Thyroid gland (tissue), 4 donors: Measurements from ENCODE around the gene ZNF536.

Experiments used
- POLR2A ChIP-seq, 2 donors: fragments of 450-650 bp; IDR thresholded peaks; one replicate each; pipeline ENCODE4 v1.6.1; 2017; ENCODE audit warnings: antibody characterized with exemption in 2 of 2, mild to moderate bottlenecking in 2 of 2, moderate library complexity in 1 of 2
- TF ChIP-seq, protein P1 (sequence below), 6 experiments: fragments of 200-600 bp in 3 of 6; fragments of 450-650 bp in 3 of 6; sonication (generic) in 3 of 6; IDR thresholded peaks; one replicate each; pipeline ENCODE4 v1.5.1; 2016 to 2019; ENCODE audit warnings: antibody characterized with exemption in 6 of 6, mild to moderate bottlenecking in 2 of 6, inconsistent platforms in 1 of 6, moderate library complexity in 1 of 6

- TF ChIP-seq, protein P1, sequence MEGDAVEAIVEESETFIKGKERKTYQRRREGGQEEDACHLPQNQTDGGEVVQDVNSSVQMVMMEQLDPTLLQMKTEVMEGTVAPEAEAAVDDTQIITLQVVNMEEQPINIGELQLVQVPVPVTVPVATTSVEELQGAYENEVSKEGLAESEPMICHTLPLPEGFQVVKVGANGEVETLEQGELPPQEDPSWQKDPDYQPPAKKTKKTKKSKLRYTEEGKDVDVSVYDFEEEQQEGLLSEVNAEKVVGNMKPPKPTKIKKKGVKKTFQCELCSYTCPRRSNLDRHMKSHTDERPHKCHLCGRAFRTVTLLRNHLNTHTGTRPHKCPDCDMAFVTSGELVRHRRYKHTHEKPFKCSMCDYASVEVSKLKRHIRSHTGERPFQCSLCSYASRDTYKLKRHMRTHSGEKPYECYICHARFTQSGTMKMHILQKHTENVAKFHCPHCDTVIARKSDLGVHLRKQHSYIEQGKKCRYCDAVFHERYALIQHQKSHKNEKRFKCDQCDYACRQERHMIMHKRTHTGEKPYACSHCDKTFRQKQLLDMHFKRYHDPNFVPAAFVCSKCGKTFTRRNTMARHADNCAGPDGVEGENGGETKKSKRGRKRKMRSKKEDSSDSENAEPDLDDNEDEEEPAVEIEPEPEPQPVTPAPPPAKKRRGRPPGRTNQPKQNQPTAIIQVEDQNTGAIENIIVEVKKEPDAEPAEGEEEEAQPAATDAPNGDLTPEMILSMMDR (IDR thresholded peaks at IDR 0.05): no peak
- no peak for TF ChIP-seq POLR2A (IDR thresholded peaks at IDR 0.05)
These were observed 167.8 kb downstream of the ZNF536 start for GRCh38 chr19:30539981-30540380.
